Measurements from ENCODE around the gene DNAH17. TPM values are rescaled to one million over a fixed set of nuclear protein-coding genes. Genes with fewer than 3 reads are reported as not detected.

Gene DNAH17
- total RNA-seq, 1 donor from 2014 or later: not detected

DNA sequence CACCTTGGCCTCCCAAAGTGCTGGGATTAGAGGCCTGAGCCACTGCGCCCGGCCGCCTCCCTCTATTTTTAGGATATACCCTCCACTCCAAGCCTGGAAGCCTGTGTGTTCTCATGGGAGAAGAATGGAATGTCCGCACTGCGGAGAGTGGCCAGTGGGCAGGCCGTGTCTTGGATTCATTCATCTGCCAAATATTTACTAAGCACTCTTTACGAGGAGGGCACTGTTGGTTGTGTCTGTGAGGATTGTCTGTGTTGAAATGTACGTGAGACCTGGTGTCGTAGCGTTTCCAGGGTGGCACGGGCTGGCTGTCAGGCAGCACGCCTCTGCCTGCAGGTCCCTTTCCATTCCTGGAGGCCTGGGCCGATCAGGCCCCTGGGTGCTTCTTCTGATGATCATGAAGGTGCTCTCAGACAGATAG is 179.5 kb downstream of the DNAH17 start:
- DNase-seq (ENCODE audit: low read depth): no peak
- TF ChIP-seq, protein P1, sequence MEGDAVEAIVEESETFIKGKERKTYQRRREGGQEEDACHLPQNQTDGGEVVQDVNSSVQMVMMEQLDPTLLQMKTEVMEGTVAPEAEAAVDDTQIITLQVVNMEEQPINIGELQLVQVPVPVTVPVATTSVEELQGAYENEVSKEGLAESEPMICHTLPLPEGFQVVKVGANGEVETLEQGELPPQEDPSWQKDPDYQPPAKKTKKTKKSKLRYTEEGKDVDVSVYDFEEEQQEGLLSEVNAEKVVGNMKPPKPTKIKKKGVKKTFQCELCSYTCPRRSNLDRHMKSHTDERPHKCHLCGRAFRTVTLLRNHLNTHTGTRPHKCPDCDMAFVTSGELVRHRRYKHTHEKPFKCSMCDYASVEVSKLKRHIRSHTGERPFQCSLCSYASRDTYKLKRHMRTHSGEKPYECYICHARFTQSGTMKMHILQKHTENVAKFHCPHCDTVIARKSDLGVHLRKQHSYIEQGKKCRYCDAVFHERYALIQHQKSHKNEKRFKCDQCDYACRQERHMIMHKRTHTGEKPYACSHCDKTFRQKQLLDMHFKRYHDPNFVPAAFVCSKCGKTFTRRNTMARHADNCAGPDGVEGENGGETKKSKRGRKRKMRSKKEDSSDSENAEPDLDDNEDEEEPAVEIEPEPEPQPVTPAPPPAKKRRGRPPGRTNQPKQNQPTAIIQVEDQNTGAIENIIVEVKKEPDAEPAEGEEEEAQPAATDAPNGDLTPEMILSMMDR (conservative IDR thresholded peaks at IDR 0.05; ENCODE audit: low read depth, low read length): no peak
- no peak overlapping the region for H3K4me3 ChIP-seq (ENCODE audit: low read depth, low read length)

DNA sequence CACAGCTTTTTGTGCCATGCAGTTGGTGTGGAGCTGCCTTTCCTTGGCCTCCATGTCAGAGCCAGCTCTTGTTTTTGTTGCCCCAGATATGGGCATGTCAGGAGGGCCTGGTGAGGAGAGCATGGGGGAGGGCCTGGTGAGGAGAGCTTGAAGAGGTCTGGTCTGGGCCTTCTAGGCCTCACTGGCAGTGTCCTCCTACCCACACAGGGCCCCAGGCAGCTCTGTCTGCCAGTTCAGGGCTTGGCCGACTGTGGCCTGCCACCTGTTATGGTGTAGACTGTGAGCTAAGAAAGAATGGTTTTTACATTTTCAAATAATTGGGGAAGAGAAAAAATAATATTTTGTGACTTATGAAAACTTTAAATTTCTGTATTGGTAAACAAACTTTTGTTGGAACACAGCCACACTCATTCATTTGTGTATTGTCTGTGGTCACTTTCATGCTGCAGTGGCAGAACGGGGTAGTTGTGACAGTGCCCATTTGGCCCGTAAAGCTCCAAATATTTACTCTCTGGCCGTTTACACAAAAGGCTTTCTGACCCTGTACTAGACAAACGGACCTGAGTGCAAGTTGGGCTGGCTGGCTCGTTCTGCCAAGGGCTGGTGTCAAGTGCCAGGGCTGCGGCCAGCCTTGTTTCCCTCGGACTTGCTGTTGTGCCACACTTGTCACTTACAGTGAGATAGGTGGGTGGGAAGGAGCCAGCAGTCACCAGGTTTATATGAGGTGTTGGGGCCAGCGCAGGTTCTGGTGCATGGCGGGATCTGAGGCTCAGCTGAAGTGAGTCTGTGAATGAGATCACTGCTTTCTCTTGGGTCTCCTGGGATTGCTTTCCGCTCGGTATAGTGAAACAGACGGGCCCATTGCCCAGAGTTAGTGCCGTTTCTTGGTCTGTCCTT is 180.5 kb downstream of the DNAH17 start:
- TF ChIP-seq, protein P1 (conservative IDR thresholded peaks at IDR 0.05; ENCODE audit: low read depth, low read length): no peak

DNA sequence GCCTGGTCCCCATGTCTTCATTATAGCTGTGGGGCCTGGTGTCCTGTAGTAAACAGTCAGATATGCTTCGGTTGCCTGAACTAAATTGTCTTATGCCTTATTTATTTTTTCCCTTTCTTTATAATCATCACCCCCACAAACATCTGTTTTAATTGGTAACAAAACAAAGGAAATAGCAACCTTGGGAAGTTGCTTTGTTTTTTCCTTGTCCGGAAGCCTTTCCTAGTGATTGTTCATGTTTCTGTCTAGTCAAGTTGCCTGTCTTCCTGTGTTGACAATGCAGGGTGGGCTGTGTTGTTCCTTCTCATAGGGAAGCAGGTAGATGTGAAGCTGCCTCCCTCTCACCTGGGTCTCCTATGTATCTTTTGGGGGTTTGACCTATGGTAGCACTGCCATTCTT is 182.0 kb downstream of the DNAH17 start:
- DNase-seq (ENCODE audit: low read depth): no peak
- no peak overlapping the region for H3K4me3 ChIP-seq (ENCODE audit: low read depth, low read length)
- TF ChIP-seq, protein P1 (conservative IDR thresholded peaks at IDR 0.05; ENCODE audit: low read depth, low read length): no peak

More for the DNA sequence above, 180.5 kb downstream of the DNAH17 start:
- no peak overlapping the region for H3K4me3 ChIP-seq (ENCODE audit: low read depth, low read length)
- no peak for DNase-seq (ENCODE audit: low read depth)

DNA sequence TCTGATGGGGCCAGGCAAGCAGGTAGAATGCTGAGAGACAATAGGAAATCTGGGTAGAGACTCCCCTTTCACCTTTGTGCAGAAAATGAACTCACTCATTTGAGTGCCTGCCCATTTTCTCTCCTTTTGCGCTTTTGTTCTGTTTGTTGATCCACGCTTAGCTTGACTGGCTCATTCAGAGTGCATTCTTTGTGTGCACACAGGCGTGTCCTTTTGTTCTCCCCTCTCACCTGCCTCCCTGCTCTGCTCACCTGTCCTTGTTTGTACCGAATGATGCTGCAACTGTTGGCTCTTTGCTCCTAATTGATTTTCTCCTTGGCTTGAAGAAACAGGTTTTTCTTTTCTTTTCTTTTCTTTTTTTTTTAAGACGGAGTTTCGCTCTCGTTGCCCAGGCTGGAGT is 183.0 kb downstream of the DNAH17 start:
- no peak overlapping the region for H3K4me3 ChIP-seq (ENCODE audit: low read depth, low read length)
- TF ChIP-seq, protein P1 (conservative IDR thresholded peaks at IDR 0.05; ENCODE audit: low read depth, low read length): no peak
- DNase-seq (ENCODE audit: low read depth): no peak

DNA sequence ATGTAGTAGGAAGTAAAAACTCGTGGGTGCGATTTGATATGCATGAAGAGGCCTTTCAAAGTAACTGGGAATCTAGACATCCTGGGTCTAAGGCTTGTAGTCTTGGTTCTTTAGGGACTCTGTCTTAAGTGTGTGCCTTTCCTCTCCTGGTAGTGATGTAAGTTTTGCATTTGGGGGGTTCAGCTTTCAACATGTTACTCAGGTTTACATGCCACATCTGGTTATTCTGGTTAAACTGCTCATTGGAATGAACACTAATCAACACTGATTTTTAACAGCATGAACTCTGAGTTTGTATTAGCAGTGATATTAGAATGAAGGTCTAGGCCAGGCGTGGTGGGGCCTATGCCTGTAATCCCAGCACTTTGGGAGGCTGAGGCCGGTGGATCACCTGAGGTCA is 183.6 kb downstream of the DNAH17 start:
- DNase-seq (ENCODE audit: low read depth): no peak
- TF ChIP-seq, protein P1 (conservative IDR thresholded peaks at IDR 0.05; ENCODE audit: low read depth, low read length): no peak
- H3K4me3 ChIP-seq (ENCODE audit: low read depth, low read length): no peak overlapping the region

DNA sequence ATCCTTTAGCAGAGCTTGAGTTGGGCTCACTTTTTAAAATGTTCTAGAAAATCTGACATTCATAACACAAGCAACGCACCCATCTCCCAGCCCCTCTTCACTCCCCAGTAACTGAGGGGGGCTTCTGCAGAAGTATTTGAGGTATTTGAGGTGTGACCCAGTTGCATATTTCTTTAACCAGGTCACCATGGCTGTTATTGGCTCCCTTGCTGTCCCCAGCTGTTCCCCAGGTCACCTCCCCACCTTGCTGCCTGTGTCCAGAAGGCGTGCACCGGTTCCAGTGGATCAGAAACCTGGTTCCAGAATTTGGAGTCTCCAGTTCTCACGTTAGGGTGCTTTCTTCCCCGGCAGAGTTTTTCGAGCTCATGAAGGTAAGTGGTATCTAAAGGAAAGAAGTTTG is 184.9 kb downstream of the DNAH17 start:
- no peak overlapping the region for H3K4me3 ChIP-seq (ENCODE audit: low read depth, low read length)
- no peak for DNase-seq (ENCODE audit: low read depth)
- TF ChIP-seq, protein P1 (conservative IDR thresholded peaks at IDR 0.05; ENCODE audit: low read depth, low read length): no peak

DNA sequence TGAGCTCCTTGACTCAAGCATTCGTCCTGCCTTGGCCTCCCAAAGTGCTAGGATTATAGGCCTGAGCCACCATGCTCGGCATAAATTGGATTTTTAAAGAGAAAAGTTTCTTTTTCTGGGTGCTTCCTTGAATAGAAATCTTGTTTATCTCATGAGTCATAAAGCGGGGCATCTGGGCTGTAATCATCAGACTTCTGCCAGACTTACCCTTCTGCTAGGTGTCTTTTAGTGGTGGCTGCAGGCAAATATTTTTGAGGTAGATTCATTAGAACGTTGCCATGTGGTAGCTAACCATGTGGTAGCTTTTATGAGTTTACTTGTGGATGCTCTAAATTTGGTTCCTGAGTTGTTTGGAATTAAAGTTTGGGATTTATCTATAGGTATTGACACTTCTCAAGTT is 185.4 kb downstream of the DNAH17 start:
- H3K4me3 ChIP-seq (ENCODE audit: low read depth, low read length): no peak overlapping the region
- no peak for DNase-seq (ENCODE audit: low read depth)
- TF ChIP-seq, protein P1 (conservative IDR thresholded peaks at IDR 0.05; ENCODE audit: low read depth, low read length): no peak
